GM19452 (cell line): ENCODE data around the gene PEX26.

ENCODE experiments used
- ATAC-seq: cut with Tn5 transposase; IDR thresholded peaks from one replicate; pipeline ENCODE4 v1.9.1; 2021; ENCODE audit not compliant: unreplicated experiment

PEX26 gene

GRCh38 chr22:18154821-18155390 lies 77.1 kb downstream of the PEX26 start:
- ATAC-seq: no peak
